Osteocyte (in vitro differentiated cells): Measurements from ENCODE around the gene DDAH2. TPM values are rescaled to one million over a fixed set of nuclear protein-coding genes. Genes with fewer than 3 reads are reported as not detected.

Source experiments
- DNase-seq: peaks from one replicate; pipeline ENCODE4 v3.0.0; 2021; ENCODE audit warnings: mixed read lengths; ENCODE audit not compliant: unreplicated experiment; ENCODE audit errors: extremely low spot score
- H3K27ac Mint-ChIP-seq: one replicate; pipeline ENCODE4 v1.8.0; 2021; ENCODE audit warnings: mild to moderate bottlenecking, mixed read lengths; ENCODE audit not compliant: unreplicated experiment
- H3K27me3 Mint-ChIP-seq: one replicate; pipeline ENCODE4 v1.8.0; 2021; ENCODE audit warnings: mixed read lengths; ENCODE audit not compliant: unreplicated experiment
- H3K36me3 Mint-ChIP-seq: one replicate; pipeline ENCODE4 v1.8.0; 2021; ENCODE audit warnings: mixed read lengths; ENCODE audit not compliant: unreplicated experiment
- H3K4me1 Mint-ChIP-seq: one replicate; pipeline ENCODE4 v1.8.0; 2021; ENCODE audit warnings: mixed read lengths; ENCODE audit not compliant: unreplicated experiment
- H3K4me3 Mint-ChIP-seq: one replicate; pipeline ENCODE4 v1.8.0; 2021; ENCODE audit warnings: mild to moderate bottlenecking, moderate library complexity, mixed read lengths; ENCODE audit not compliant: unreplicated experiment
- H3K9me3 Mint-ChIP-seq: one replicate; pipeline ENCODE4 v1.8.0; 2021; ENCODE audit warnings: mixed read lengths; ENCODE audit not compliant: unreplicated experiment
- CTCF ChIP-seq: fragments of 200-600 bp; sonication (generic); IDR thresholded peaks from 2 replicates; pipeline ENCODE4 v1.5.0; 2021; ENCODE audit warnings: antibody characterized with exemption, mild to moderate bottlenecking, moderate library complexity
- total RNA-seq: library from RNA; stranded (reverse); gene quantifications from 2 replicates; pipeline ENCODE4 v1.2.1, GENCODE V29; 2021

Gene DDAH2
- total RNA-seq, 1 donor from 2014 or later: 96.3 TPM

GRCh38 chr6:31761343-31761742, 32.2 kb upstream of the DDAH2 start:
- Mint-ChIP-seq H3K4me3 (no peak overlapping the region), H3K27me3 (no peaks in the 10 kb centered on the region), H3K36me3 (peaks cover 13% of the 10 kb centered on the region), H3K4me1 (peaks cover 6% of the 10 kb centered on the region), H3K27ac (no peak overlapping the region), H3K9me3 (no peaks in the 10 kb centered on the region)
- no peak for DNase-seq
- no peak for TF ChIP-seq CTCF

DNA sequence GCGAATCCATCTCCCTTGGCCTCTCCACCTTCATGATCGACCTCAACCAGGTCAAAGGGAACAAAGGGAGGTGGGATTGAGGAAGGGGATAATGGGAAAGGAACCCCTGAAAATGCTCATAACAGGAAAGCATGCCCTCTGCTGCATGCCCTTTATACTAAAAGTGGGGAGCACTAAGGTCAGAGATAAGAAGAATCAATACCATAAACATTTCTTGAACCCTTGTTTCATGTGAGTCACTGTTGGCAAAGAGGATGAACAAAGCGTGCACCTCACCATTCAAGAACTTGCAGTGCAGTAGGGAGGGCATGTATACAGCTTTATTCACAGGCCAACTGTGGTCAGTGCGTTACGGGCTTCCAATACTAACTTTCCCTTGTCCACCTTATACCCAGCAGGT, 31.7 kb upstream of the DDAH2 start:
- H3K4me1 Mint-ChIP-seq: peaks cover 6% of the 10 kb centered on the region
- H3K9me3 Mint-ChIP-seq: no peaks in the 10 kb centered on the region
- no peaks in the 10 kb centered on the region for H3K27me3 Mint-ChIP-seq
- no peak for TF ChIP-seq CTCF
- no peak overlapping the region for H3K27ac Mint-ChIP-seq
- no peak overlapping the region for H3K4me3 Mint-ChIP-seq
- H3K36me3 Mint-ChIP-seq: peaks cover 13% of the 10 kb centered on the region
- no peak for DNase-seq

DNA sequence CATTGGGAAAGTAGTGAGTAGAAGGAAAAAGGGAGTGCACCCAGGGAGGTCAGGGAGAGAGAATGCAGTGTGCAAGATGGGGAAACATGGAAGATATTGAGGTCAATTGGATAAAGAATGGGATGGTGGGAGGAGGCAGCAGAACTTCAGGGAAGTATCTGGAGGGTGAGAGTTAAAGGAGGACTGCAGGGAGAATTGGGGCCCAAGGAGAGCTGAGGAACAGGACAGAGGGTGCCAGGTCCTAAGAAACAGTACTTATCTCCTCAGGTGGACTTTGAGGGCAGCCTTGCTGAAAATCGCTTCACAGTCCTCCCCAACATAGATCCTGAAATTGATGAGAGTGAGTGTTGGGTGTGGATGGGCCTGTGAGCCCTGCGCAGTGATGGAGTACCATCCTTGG, 29.2 kb upstream of the DDAH2 start:
- Mint-ChIP-seq H3K4me1 (peaks cover under 1% of the 10 kb centered on the region), H3K9me3 (no peaks in the 10 kb centered on the region), H3K4me3 (no peak overlapping the region), H3K27ac (no peak overlapping the region), H3K27me3 (no peaks in the 10 kb centered on the region), H3K36me3 (peaks cover 13% of the 10 kb centered on the region)
- no peak for DNase-seq
- TF ChIP-seq CTCF: no peak

DNA sequence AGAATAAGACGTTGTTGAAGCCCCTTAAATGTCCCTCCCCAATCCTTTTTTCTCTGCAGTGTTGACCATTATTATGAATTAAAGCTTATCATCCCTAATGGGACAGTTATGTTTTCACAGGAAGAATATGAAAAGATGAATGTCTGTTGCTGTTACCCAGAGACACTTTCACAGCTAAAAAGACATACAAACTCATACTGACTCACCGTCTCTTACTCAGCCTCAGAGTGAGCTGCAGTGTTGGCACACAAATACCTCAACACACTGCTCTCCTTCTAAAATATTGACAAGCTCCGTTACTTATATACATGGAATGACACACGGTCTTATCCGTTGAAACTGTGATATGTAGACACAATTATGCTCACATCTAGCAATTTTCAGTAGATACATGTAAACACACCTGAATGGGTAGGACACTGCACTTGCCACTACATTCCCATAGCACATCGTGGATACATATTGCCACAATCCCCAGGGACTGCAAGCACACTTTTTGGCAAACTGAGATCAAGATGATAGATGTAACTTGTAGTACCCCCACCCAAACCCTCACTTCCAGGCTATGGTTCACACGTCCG, 23.7 kb upstream of the DDAH2 start:
- no peaks in the 10 kb centered on the region for H3K27me3 Mint-ChIP-seq
- H3K9me3 Mint-ChIP-seq: no peaks in the 10 kb centered on the region
- TF ChIP-seq CTCF: no peak
- H3K4me1 Mint-ChIP-seq: peaks cover 4% of the 10 kb centered on the region
- H3K27ac Mint-ChIP-seq: no peak overlapping the region
- H3K36me3 Mint-ChIP-seq: no peaks in the 10 kb centered on the region
- no peak for DNase-seq
- no peak overlapping the region for H3K4me3 Mint-ChIP-seq

- no peaks in the 10 kb centered on the region for H3K27me3 Mint-ChIP-seq
Measured at GRCh38 chr6:31750411-31751022, 21.4 kb upstream of the DDAH2 start.

More at GRCh38 chr6:31750411-31751022, 21.4 kb upstream of the DDAH2 start:
- Mint-ChIP-seq H3K4me1 (peaks cover 7% of the 10 kb centered on the region), H3K27ac (no peak overlapping the region), H3K36me3 (no peaks in the 10 kb centered on the region), H3K9me3 (no peaks in the 10 kb centered on the region), H3K4me3 (no peak overlapping the region)
- no peak for TF ChIP-seq CTCF
- DNase-seq: no peak
